ENCODE measurements around the gene FPGS.
A peak's percentile ranks its signal among the peaks of the same experiment; 100 is the strongest.
"Not testable (repeated sequence)": the region's sequence is repeated elsewhere in the genome, so short reads cannot be mapped to it uniquely, and the experiment has no call there.

FPGS gene

GRCh38 chr9:127802576-127803443, at the start of gene FPGS:
Gene FPGS, plus strand, starts transcription at chr9:127802882. Its CDS starts 43 bp downstream, at chr9:127802925.
- Histone ChIP-seq H3K27ac (peak within 1 kb of the TSS; percentile 77), H3K9ac (ENCODE audit: insufficient read length) (peak within 1 kb of the TSS; percentile 97), H3K36me3 (ENCODE audit: insufficient read depth, low read length) (peaks cover 5% of the 10 kb centered on the region; the same call in 1 of the 2 replicates), H3K9me3 (ENCODE audit: low read depth, low read length) (no peaks in the 10 kb centered on the region), H3K4me3 (peak within 1 kb of the TSS; percentile 96)
- DNase-seq (ENCODE audit: low read depth, low spot score) = no peak
- TF ChIP-seq EZH2 (IDR thresholded peaks at IDR 0.05) = no peak
- TF ChIP-seq FOXP2 (optimal IDR thresholded peaks at IDR 0.05; ENCODE audit: control extremely low read depth, extremely low read length, insufficient read depth) = no peak
- TF ChIP-seq POLR2AphosphoS5 (IDR thresholded peaks at IDR 0.05; ENCODE audit: borderline replicate concordance, low read depth, low read length) = peak; percentile 88

- H3K9ac ChIP-seq (ENCODE audit: insufficient read length) = no peak overlapping the region
- no peak overlapping the region for H3K4me3 ChIP-seq
- H3K36me3 ChIP-seq (ENCODE audit: insufficient read depth, low read length) = no peaks in the 10 kb centered on the region
- DNase-seq (ENCODE audit: low read depth, low spot score) = no peak
- H3K9me3 ChIP-seq (ENCODE audit: low read depth, low read length) = no peaks in the 10 kb centered on the region
- H3K27ac ChIP-seq = no peak overlapping the region
- no peak for TF ChIP-seq FOXP2 (optimal IDR thresholded peaks at IDR 0.05; ENCODE audit: control extremely low read depth, extremely low read length, insufficient read depth)
- TF ChIP-seq POLR2AphosphoS5 (IDR thresholded peaks at IDR 0.05; ENCODE audit: borderline replicate concordance, low read depth, low read length) = no peak
- no peak for TF ChIP-seq EZH2 (IDR thresholded peaks at IDR 0.05)
Measured at GRCh38 chr9:127753148-127753547, 49.5 kb upstream of the FPGS start.

- no peak for DNase-seq (ENCODE audit: low read depth, low spot score)
- Histone ChIP-seq H3K9ac (ENCODE audit: insufficient read length) (no peak overlapping the region), H3K4me3 (no peak overlapping the region), H3K27ac (no peak overlapping the region), H3K36me3 (ENCODE audit: insufficient read depth, low read length) (no peaks in the 10 kb centered on the region), H3K9me3 (ENCODE audit: low read depth, low read length) (no peaks in the 10 kb centered on the region)
- no peak for TF ChIP-seq POLR2AphosphoS5 (IDR thresholded peaks at IDR 0.05; ENCODE audit: borderline replicate concordance, low read depth, low read length)
- TF ChIP-seq FOXP2 (optimal IDR thresholded peaks at IDR 0.05; ENCODE audit: control extremely low read depth, extremely low read length, insufficient read depth) = no peak
- TF ChIP-seq EZH2 (IDR thresholded peaks at IDR 0.05) = no peak
Measured at GRCh38 chr9:127753622-127754021, 49.1 kb upstream of the FPGS start.

GRCh38 chr9:127754099-127755060, 48.3 kb upstream of the FPGS start:
- Histone ChIP-seq H3K9ac (ENCODE audit: insufficient read length) (no peak overlapping the region), H3K9me3 (ENCODE audit: low read depth, low read length) (no peaks in the 10 kb centered on the region), H3K27ac (no peak overlapping the region), H3K36me3 (ENCODE audit: insufficient read depth, low read length) (no peaks in the 10 kb centered on the region), H3K4me3 (no peak overlapping the region)
- no peak for DNase-seq (ENCODE audit: low read depth, low spot score)
- no peak for TF ChIP-seq EZH2 (IDR thresholded peaks at IDR 0.05)
- TF ChIP-seq FOXP2 (optimal IDR thresholded peaks at IDR 0.05; ENCODE audit: control extremely low read depth, extremely low read length, insufficient read depth) = no peak
- TF ChIP-seq POLR2AphosphoS5 (IDR thresholded peaks at IDR 0.05; ENCODE audit: borderline replicate concordance, low read depth, low read length) = no peak

GRCh38 chr9:127755061-127756060, 47.3 kb upstream of the FPGS start:
- no peak for DNase-seq (ENCODE audit: low read depth, low spot score)

GRCh38 chr9:127756233-127756632, 46.4 kb upstream of the FPGS start:
- H3K9me3 ChIP-seq (ENCODE audit: low read depth, low read length) = no peaks in the 10 kb centered on the region
- no peak overlapping the region for H3K4me3 ChIP-seq
- no peak for DNase-seq (ENCODE audit: low read depth, low spot score)
- H3K9ac ChIP-seq (ENCODE audit: insufficient read length) = no peak overlapping the region
- TF ChIP-seq FOXP2 (optimal IDR thresholded peaks at IDR 0.05; ENCODE audit: control extremely low read depth, extremely low read length, insufficient read depth) (no peak), POLR2AphosphoS5 (IDR thresholded peaks at IDR 0.05; ENCODE audit: borderline replicate concordance, low read depth, low read length) (no peak), EZH2 (IDR thresholded peaks at IDR 0.05) (no peak)
- no peak overlapping the region for H3K27ac ChIP-seq
- no peaks in the 10 kb centered on the region for H3K36me3 ChIP-seq (ENCODE audit: insufficient read depth, low read length)

More at GRCh38 chr9:127755061-127756060, 47.3 kb upstream of the FPGS start:
- H3K36me3 ChIP-seq (ENCODE audit: insufficient read depth, low read length) = no peaks in the 10 kb centered on the region
- H3K9me3 ChIP-seq (ENCODE audit: low read depth, low read length) = no peaks in the 10 kb centered on the region
- H3K4me3 ChIP-seq = peak overlapping the region; percentile 42; the same call in 1 of the 2 replicates
- TF ChIP-seq POLR2AphosphoS5 (IDR thresholded peaks at IDR 0.05; ENCODE audit: borderline replicate concordance, low read depth, low read length) = no peak
- no peak for TF ChIP-seq FOXP2 (optimal IDR thresholded peaks at IDR 0.05; ENCODE audit: control extremely low read depth, extremely low read length, insufficient read depth)
- TF ChIP-seq EZH2 (IDR thresholded peaks at IDR 0.05) = no peak
- no peak overlapping the region for H3K27ac ChIP-seq
- H3K9ac ChIP-seq (ENCODE audit: insufficient read length) = no peak overlapping the region

- not testable (repeated sequence) for DNase-seq (ENCODE audit: low read depth, low spot score); H3K27ac ChIP-seq
Measured at GRCh38 chr9:127756776-127757175, 45.9 kb upstream of the FPGS start.

More at GRCh38 chr9:127756776-127757175, 45.9 kb upstream of the FPGS start:
- not testable (repeated sequence) for H3K9me3 ChIP-seq (ENCODE audit: low read depth, low read length); H3K4me3 ChIP-seq; H3K9ac ChIP-seq (ENCODE audit: insufficient read length); H3K36me3 ChIP-seq (ENCODE audit: insufficient read depth, low read length)
